Right atrium auricular region (tissue), 2 donors: ENCODE measurements around the gene SNX24. TPM values are rescaled to one million over a fixed set of nuclear protein-coding genes. Genes with fewer than 3 reads are reported as not detected.

Experiments
- DNase-seq: peaks from one replicate; pipeline ENCODE4 v3.0.0-alpha.2; 2019; ENCODE audit warnings: low spot score
- H3K27ac ChIP-seq, 2 donors: fragments of 200-600 bp; sonication (generic); 1 replicate in 1 of 2; 2 replicates in 1 of 2; pipeline ENCODE4 v1.5.1; 2016 to 2019
- H3K27me3 ChIP-seq, 2 donors: fragments of 200-600 bp; sonication (generic); one replicate each; pipeline versions ENCODE4 v1.5.1 to v1.6.0; 2017 to 2019
- H3K36me3 ChIP-seq: fragments of 200-600 bp; sonication (generic); one replicate; pipeline ENCODE4 v1.5.1; 2016
- H3K4me1 ChIP-seq, 2 donors: fragments of 200-600 bp; sonication (generic); one replicate each; pipeline versions ENCODE4 v1.5.1 to v1.6.0; 2017 to 2019
- H3K4me3 ChIP-seq, 2 donors: fragments of 200-600 bp; sonication (generic); 1 replicate in 1 of 2; 2 replicates in 1 of 2; pipeline ENCODE4 v1.5.1; 2017 to 2019; ENCODE audit warnings: mild to moderate bottlenecking in 1 of 2, moderate library complexity in 1 of 2
- H3K9me3 ChIP-seq, 2 donors: fragments of 200-600 bp; sonication (generic); one replicate each; pipeline ENCODE4 v1.5.1; 2019
- CTCF ChIP-seq, 2 donors: fragments of 200-600 bp; sonication (generic); IDR thresholded peaks; one replicate each; pipeline ENCODE4 v1.5.1; 2019; ENCODE audit warnings: antibody characterized with exemption in 2 of 2
- total RNA-seq, 2 donors: library from RNA; depleted of rRNA; stranded (reverse); fragments of >200 nt; gene quantifications; one replicate each; pipeline ENCODE4 v1.1.0, GENCODE V29; 2016

The SNX24 gene
- total RNA-seq, 2 donors from 2014 or later: 10.8 to 13.2 TPM

- TF ChIP-seq CTCF (IDR thresholded peaks at IDR 0.05): no peak
- Histone ChIP-seq H3K27me3 (no peaks in the 10 kb centered on the region), H3K27ac (no peak overlapping the region), H3K4me3 (no peak overlapping the region), H3K36me3 (no peaks in the 10 kb centered on the region), H3K9me3 (no peaks in the 10 kb centered on the region), H3K4me1 (peaks cover 0 to 4% of the 10 kb centered on the region in 2 donors)
- DNase-seq: no peak
These were observed 97.8 kb downstream of the SNX24 start for GRCh38 chr5:122943050-122943698.

GRCh38 chr5:122944051-122944450, 98.6 kb downstream of the SNX24 start:
- no peak overlapping the region for H3K27ac ChIP-seq
- no peaks in the 10 kb centered on the region for H3K9me3 ChIP-seq
- H3K27me3 ChIP-seq: no peaks in the 10 kb centered on the region
- peaks cover 0 to under 1% of the 10 kb centered on the region in 2 donors for H3K4me1 ChIP-seq
- no peak for TF ChIP-seq CTCF (IDR thresholded peaks at IDR 0.05)
- DNase-seq: no peak
- H3K36me3 ChIP-seq: no peaks in the 10 kb centered on the region
- H3K4me3 ChIP-seq: no peak overlapping the region

- Histone ChIP-seq H3K27ac (no peak overlapping the region), H3K4me1 (no peaks in the 10 kb centered on the region), H3K9me3 (no peaks in the 10 kb centered on the region), H3K4me3 (no peak overlapping the region), H3K27me3 (no peaks in the 10 kb centered on the region), H3K36me3 (no peaks in the 10 kb centered on the region)
- TF ChIP-seq CTCF (IDR thresholded peaks at IDR 0.05): no peak
- no peak for DNase-seq
These were observed 102.0 kb downstream of the SNX24 start for GRCh38 chr5:122947372-122947771.

GRCh38 chr5:122947772-122948171, 102.4 kb downstream of the SNX24 start:
- H3K27ac ChIP-seq: no peak overlapping the region
- H3K36me3 ChIP-seq: no peaks in the 10 kb centered on the region
- H3K9me3 ChIP-seq: no peaks in the 10 kb centered on the region
- DNase-seq: no peak
- no peaks in the 10 kb centered on the region for H3K4me1 ChIP-seq
- no peak for TF ChIP-seq CTCF (IDR thresholded peaks at IDR 0.05)
- no peaks in the 10 kb centered on the region for H3K27me3 ChIP-seq
- no peak overlapping the region for H3K4me3 ChIP-seq

- Histone ChIP-seq H3K27ac (no peak overlapping the region), H3K9me3 (no peaks in the 10 kb centered on the region), H3K36me3 (no peaks in the 10 kb centered on the region), H3K27me3 (no peaks in the 10 kb centered on the region), H3K4me3 (no peak overlapping the region), H3K4me1 (no peaks in the 10 kb centered on the region)
- no peak for DNase-seq
- TF ChIP-seq CTCF (IDR thresholded peaks at IDR 0.05): no peak
These were observed 102.9 kb downstream of the SNX24 start for GRCh38 chr5:122948319-122948718.

- Histone ChIP-seq H3K9me3 (peaks cover 0 to 3% of the 10 kb centered on the region in 2 donors), H3K27ac (no peak overlapping the region), H3K27me3 (no peaks in the 10 kb centered on the region), H3K4me1 (no peaks in the 10 kb centered on the region), H3K36me3 (no peaks in the 10 kb centered on the region), H3K4me3 (no peak overlapping the region)
- no peak for DNase-seq
- TF ChIP-seq CTCF (IDR thresholded peaks at IDR 0.05): no peak
These were observed 106.2 kb downstream of the SNX24 start for GRCh38 chr5:122951658-122952057.
